Keratinocyte (primary cell): ENCODE results near the gene KCNK18. TPM values are rescaled to one million over a fixed set of nuclear protein-coding genes. Genes with fewer than 3 reads are reported as not detected.

Experiments used
- DNase-seq: peaks from one replicate; pipeline ENCODE4 v3.0.0-alpha.2; 2011; ENCODE audit warnings: low read depth, missing footprints, low spot score
- FAIRE-seq: peaks from 2 replicates; lab custom pipeline; 2011; peaks lifted over from hg19 to GRCh38; lab: Jason Lieb, UNC
- H2AFZ ChIP-seq: 2 replicates; pipeline ENCODE4 v1.6.0; 2012; ENCODE audit warnings: low read length, control low read depth, inconsistent platforms; ENCODE audit not compliant: control insufficient read depth
- H3K27ac ChIP-seq: 2 replicates; pipeline ENCODE4 v1.5.1; 2011; ENCODE audit warnings: low read length; ENCODE audit not compliant: control insufficient read depth, insufficient read depth
- H3K27me3 ChIP-seq: 3 replicates; pipeline ENCODE4 v1.6.0; 2011; ENCODE audit warnings: low read length; ENCODE audit not compliant: control insufficient read depth, insufficient read depth; ENCODE audit errors: extremely low read depth
- H3K36me3 ChIP-seq, 2 experiments: 2 replicates in 1 of 2; 3 replicates in 1 of 2; pipeline ENCODE4 v1.5.1; 2011; ENCODE audit warnings: low read length in 2 of 2, mild to moderate bottlenecking in 1 of 2; ENCODE audit not compliant: control insufficient read depth in 2 of 2, insufficient read depth in 2 of 2; ENCODE audit errors: extremely low read depth in 1 of 2
- H3K4me1 ChIP-seq: 3 replicates; pipeline ENCODE4 v1.5.1; 2011; ENCODE audit warnings: low read length; ENCODE audit not compliant: control insufficient read depth, insufficient read depth; ENCODE audit errors: extremely low read depth
- H3K4me2 ChIP-seq: 3 replicates; pipeline ENCODE4 v1.6.0; 2011; ENCODE audit warnings: low read depth, low read length; ENCODE audit not compliant: control insufficient read depth, insufficient read depth; ENCODE audit errors: extremely low read depth
- H3K4me3 ChIP-seq, 3 experiments: fragments of 200-600 bp in 1 of 3; sonication (generic) in 1 of 3; 2 replicates in 2 of 3; 3 replicates in 1 of 3; pipeline ENCODE4 v1.5.1; 2011 to 2016; ENCODE audit warnings: low read length in 3 of 3, mild to moderate bottlenecking in 3 of 3, control low read depth in 2 of 3, inconsistent platforms in 1 of 3, low read depth in 1 of 3, mixed read lengths in 1 of 3, mixed run types in 1 of 3, moderate library complexity in 1 of 3; ENCODE audit not compliant: control insufficient read depth in 2 of 3, insufficient read depth in 2 of 3; ENCODE audit errors: extremely low read depth in 1 of 3
- H3K79me2 ChIP-seq: 2 replicates; pipeline ENCODE4 v1.6.0; 2012; ENCODE audit warnings: low read length; ENCODE audit not compliant: control insufficient read depth, insufficient read depth
- H3K9ac ChIP-seq: 3 replicates; pipeline ENCODE4 v1.6.0; 2011; ENCODE audit warnings: low read length; ENCODE audit not compliant: control insufficient read depth, insufficient read depth; ENCODE audit errors: extremely low read depth
- H3K9me1 ChIP-seq: 3 replicates; pipeline ENCODE4 v1.6.0; 2011; ENCODE audit warnings: low read length; ENCODE audit not compliant: control insufficient read depth, insufficient read depth; ENCODE audit errors: extremely low read depth
- H3K9me3 ChIP-seq: 2 replicates; pipeline ENCODE4 v1.5.1; 2012; ENCODE audit warnings: low read depth, low read length; ENCODE audit not compliant: control insufficient read depth
- H4K20me1 ChIP-seq: 3 replicates; pipeline ENCODE4 v1.6.0; 2011; ENCODE audit warnings: low read length; ENCODE audit not compliant: control insufficient read depth, insufficient read depth; ENCODE audit errors: extremely low read depth
- EZH2 ChIP-seq: IDR thresholded peaks from one replicate; pipeline ENCODE4 v1.6.1; 2012; ENCODE audit warnings: inconsistent platforms, mild to moderate bottlenecking, low read length, moderate library complexity
- dilution Hi-C: fragments of 300-500 bp; cut with MboI; formaldehyde crosslinking; loops from one replicate; pipeline ENCODE4 v1.7.0; 2020; ENCODE audit warnings: low sequenced_read_pairs; ENCODE audit not compliant: extremely low pct_ligation_motif_present
- polyA plus RNA-seq, 5 experiments: library from polyadenylated mRNA; depleted of rRNA in 3 of 5; stranded (reverse) in 3 of 5; stranded (forward) in 1 of 5; unstranded in 1 of 5; fragments of >200 nt; gene quantifications; 1 replicate in 1 of 5; 2 replicates in 3 of 5; 3 replicates in 1 of 5; pipeline versions ENCODE4 v1.2.1 to v1.2.3, GENCODE V29; 2011 to 2012; ENCODE audit warnings: missing spikeins in 2 of 5, low read depth in 1 of 5, low replicate concordance in 1 of 5
- TF ChIP-seq, protein P1 (sequence below), 3 experiments: IDR thresholded peaks in 1 of 3; conservative IDR thresholded peaks in 1 of 3; optimal IDR thresholded peaks in 1 of 3; 2 replicates in 2 of 3; 3 replicates in 1 of 3; pipeline versions ENCODE3 to v1.5.1; 2011; ENCODE audit warnings: low read length in 3 of 3, mild to moderate bottlenecking in 3 of 3, moderate library complexity in 2 of 3, control low read depth in 1 of 3, inconsistent platforms in 1 of 3; ENCODE audit not compliant: insufficient read depth in 2 of 3; ENCODE audit errors: extremely low read depth in 1 of 3

Gene KCNK18
- polyA plus RNA-seq, 1 donor (not counting 4 experiments of a cell fraction or from before 2014, with no cell fraction given) = not detected

DNA sequence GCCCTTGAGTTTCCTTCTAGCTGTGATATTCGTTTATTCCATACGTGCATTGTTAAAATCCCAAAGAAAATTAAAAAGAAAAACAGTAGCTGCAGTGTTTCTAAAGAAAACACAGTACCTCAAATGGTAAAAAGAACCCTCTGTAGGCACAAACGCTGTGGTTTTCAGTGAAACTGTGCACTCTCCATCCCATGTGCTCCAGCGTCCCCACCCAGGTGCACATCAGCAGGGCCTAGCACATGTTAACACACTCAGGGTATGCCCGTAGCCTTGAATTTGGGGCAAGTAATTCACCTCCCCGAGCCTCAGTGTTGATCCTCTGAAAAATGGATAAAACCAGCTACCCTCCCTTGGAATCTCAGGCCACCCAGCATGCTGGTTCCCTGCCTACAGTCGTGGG, 53.1 kb downstream of the KCNK18 start:
- no peaks in the 10 kb centered on the region for H3K9me1 ChIP-seq
- H3K4me2 ChIP-seq = no peak overlapping the region
- no peak overlapping the region for H3K4me3 ChIP-seq
- H3K79me2 ChIP-seq = no peaks in the 10 kb centered on the region
- TF ChIP-seq, protein P1, sequence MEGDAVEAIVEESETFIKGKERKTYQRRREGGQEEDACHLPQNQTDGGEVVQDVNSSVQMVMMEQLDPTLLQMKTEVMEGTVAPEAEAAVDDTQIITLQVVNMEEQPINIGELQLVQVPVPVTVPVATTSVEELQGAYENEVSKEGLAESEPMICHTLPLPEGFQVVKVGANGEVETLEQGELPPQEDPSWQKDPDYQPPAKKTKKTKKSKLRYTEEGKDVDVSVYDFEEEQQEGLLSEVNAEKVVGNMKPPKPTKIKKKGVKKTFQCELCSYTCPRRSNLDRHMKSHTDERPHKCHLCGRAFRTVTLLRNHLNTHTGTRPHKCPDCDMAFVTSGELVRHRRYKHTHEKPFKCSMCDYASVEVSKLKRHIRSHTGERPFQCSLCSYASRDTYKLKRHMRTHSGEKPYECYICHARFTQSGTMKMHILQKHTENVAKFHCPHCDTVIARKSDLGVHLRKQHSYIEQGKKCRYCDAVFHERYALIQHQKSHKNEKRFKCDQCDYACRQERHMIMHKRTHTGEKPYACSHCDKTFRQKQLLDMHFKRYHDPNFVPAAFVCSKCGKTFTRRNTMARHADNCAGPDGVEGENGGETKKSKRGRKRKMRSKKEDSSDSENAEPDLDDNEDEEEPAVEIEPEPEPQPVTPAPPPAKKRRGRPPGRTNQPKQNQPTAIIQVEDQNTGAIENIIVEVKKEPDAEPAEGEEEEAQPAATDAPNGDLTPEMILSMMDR (optimal IDR thresholded peaks at IDR 0.05 in 1 of 3, IDR thresholded peaks at IDR 0.05 in 1 of 3, conservative IDR thresholded peaks at IDR 0.05 in 1 of 3; ENCODE audit: extremely low read depth in 1 of 3, insufficient read depth in 2 of 3, low read length in 3 of 3) = no peak
- TF ChIP-seq EZH2 = no peak
- no peak overlapping the region for H3K27ac ChIP-seq
- no peak overlapping the region for H3K9ac ChIP-seq
- dilution Hi-C loops = no loop called here
- DNase-seq = no peak
- H4K20me1 ChIP-seq = no peaks in the 10 kb centered on the region
- no peak for FAIRE-seq
- no peaks in the 10 kb centered on the region for H3K9me3 ChIP-seq
- peaks cover 33% of the 10 kb centered on the region for H3K27me3 ChIP-seq
- H3K4me1 ChIP-seq = no peaks in the 10 kb centered on the region
- H2AFZ ChIP-seq = no peak overlapping the region
- no peaks in the 10 kb centered on the region for H3K36me3 ChIP-seq

DNA sequence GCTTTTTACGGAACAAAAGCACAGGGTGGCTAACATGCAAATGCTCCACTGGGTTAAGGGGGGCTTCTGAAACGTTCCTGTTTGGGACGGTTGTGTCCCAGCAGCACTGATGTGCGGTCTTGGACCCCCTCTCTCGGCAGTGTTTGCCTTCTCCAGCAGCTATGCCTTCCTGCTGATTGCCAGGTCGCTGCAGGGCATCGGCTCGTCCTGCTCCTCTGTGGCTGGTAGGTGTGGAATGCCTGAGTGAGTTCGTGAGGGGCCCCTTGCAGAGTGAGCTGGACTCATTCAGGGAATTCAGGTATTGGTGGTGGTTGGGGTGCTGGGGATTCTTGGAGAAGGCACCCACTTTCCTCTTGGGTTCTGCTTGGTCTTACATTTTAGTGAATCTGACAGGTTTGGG, 56.6 kb downstream of the KCNK18 start:
- H3K4me3 ChIP-seq = no peak overlapping the region
- TF ChIP-seq, protein P1 (optimal IDR thresholded peaks at IDR 0.05 in 1 of 3, IDR thresholded peaks at IDR 0.05 in 1 of 3, conservative IDR thresholded peaks at IDR 0.05 in 1 of 3; ENCODE audit: extremely low read depth in 1 of 3, insufficient read depth in 2 of 3, low read length in 3 of 3) = no peak
- no peak for TF ChIP-seq EZH2
- FAIRE-seq (no peak), DNase-seq (no peak)
- no peaks in the 10 kb centered on the region for H3K79me2 ChIP-seq
- dilution Hi-C loops = no loop called here
- no peak overlapping the region for H3K9ac ChIP-seq
- no peaks in the 10 kb centered on the region for H4K20me1 ChIP-seq
- no peaks in the 10 kb centered on the region for H3K9me3 ChIP-seq
- no peaks in the 10 kb centered on the region for H3K4me1 ChIP-seq
- no peak overlapping the region for H3K4me2 ChIP-seq
- no peak overlapping the region for H3K27ac ChIP-seq
- H2AFZ ChIP-seq = no peak overlapping the region
- no peaks in the 10 kb centered on the region for H3K36me3 ChIP-seq
- no peaks in the 10 kb centered on the region for H3K9me1 ChIP-seq
- peaks cover 23% of the 10 kb centered on the region for H3K27me3 ChIP-seq
